ENCODE results near the gene TBPL1.

The TBPL1 gene

DNA sequence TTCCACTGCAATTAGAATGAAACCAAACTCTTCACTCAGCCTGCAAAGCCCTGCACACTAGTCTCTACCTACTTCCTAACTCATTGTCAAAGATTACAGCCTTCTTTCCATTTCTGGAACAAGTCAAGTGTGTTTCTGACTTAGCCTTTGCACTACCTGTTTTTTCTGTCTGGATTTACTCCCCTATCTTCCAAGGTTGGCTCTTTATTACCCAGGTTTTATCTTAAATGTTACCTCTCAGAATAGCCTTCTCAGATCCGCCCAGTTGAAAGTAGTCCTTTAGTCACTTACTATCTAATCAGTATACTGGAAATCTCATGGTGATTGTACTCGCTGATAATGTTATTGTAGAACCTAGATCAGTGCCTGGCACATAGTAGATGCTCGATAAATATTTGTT lies 42.7 kb downstream of the TBPL1 start:
- TF ChIP-seq, protein P1, sequence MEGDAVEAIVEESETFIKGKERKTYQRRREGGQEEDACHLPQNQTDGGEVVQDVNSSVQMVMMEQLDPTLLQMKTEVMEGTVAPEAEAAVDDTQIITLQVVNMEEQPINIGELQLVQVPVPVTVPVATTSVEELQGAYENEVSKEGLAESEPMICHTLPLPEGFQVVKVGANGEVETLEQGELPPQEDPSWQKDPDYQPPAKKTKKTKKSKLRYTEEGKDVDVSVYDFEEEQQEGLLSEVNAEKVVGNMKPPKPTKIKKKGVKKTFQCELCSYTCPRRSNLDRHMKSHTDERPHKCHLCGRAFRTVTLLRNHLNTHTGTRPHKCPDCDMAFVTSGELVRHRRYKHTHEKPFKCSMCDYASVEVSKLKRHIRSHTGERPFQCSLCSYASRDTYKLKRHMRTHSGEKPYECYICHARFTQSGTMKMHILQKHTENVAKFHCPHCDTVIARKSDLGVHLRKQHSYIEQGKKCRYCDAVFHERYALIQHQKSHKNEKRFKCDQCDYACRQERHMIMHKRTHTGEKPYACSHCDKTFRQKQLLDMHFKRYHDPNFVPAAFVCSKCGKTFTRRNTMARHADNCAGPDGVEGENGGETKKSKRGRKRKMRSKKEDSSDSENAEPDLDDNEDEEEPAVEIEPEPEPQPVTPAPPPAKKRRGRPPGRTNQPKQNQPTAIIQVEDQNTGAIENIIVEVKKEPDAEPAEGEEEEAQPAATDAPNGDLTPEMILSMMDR (IDR thresholded peaks at IDR 0.05): no peak
- Histone ChIP-seq H3K27me3 (no peaks in the 10 kb centered on the region), H3K36me3 (no peaks in the 10 kb centered on the region), H3K4me3 (no peak overlapping the region), H3K27ac (no peak overlapping the region), H3K4me1 (peaks cover 0 to 38% (median 29%) of the 10 kb centered on the region in 4 donors), H3K9me3 (no peaks in the 10 kb centered on the region)
- intact Hi-C loops (cut with DNase I; ENCODE audit: low total_unique reads): no loop called here
- no peak for DNase-seq

GRCh38 chr6:133997267-133997666 lies 44.2 kb downstream of the TBPL1 start:
- intact Hi-C loops (cut with DNase I; ENCODE audit: low total_unique reads): no loop called here
- TF ChIP-seq, protein P1 (IDR thresholded peaks at IDR 0.05): no peak
- Histone ChIP-seq H3K9me3 (no peaks in the 10 kb centered on the region), H3K4me1 (peaks cover 0 to 24% (median 16%) of the 10 kb centered on the region in 4 donors), H3K27ac (no peak overlapping the region), H3K36me3 (no peaks in the 10 kb centered on the region), H3K4me3 (no peak overlapping the region), H3K27me3 (no peaks in the 10 kb centered on the region)
- DNase-seq: no peak

GRCh38 chr6:133999305-133999704 lies 46.3 kb downstream of the TBPL1 start:
- intact Hi-C loops (cut with DNase I; ENCODE audit: low total_unique reads): no loop called here
- no peak overlapping the region for H3K27ac ChIP-seq

GRCh38 chr6:134000443-134000842 lies 47.4 kb downstream of the TBPL1 start:
- Histone ChIP-seq H3K27ac (no peak overlapping the region), H3K4me1 (peaks cover 0 to 33% (median 2%) of the 10 kb centered on the region in 4 donors)
- intact Hi-C loops (cut with DNase I; ENCODE audit: low total_unique reads): no loop called here

More at GRCh38 chr6:133999305-133999704, 46.3 kb downstream of the TBPL1 start:
- Histone ChIP-seq H3K4me3 (no peak overlapping the region), H3K9me3 (no peaks in the 10 kb centered on the region), H3K4me1 (peaks cover 0 to 25% (median 2%) of the 10 kb centered on the region in 4 donors), H3K36me3 (no peaks in the 10 kb centered on the region), H3K27me3 (no peaks in the 10 kb centered on the region)
- TF ChIP-seq, protein P1 (IDR thresholded peaks at IDR 0.05): no peak
- DNase-seq: no peak

GRCh38 chr6:134002821-134003220 lies 49.8 kb downstream of the TBPL1 start:
- TF ChIP-seq, protein P1 (IDR thresholded peaks at IDR 0.05): no peak
- Histone ChIP-seq H3K27me3 (no peaks in the 10 kb centered on the region), H3K9me3 (no peaks in the 10 kb centered on the region), H3K4me3 (no peak overlapping the region), H3K36me3 (no peaks in the 10 kb centered on the region), H3K27ac (peak overlapping the region in 1 of 2 donors; percentile 2), H3K4me1 (peaks cover 0 to 28% (median 6%) of the 10 kb centered on the region in 4 donors)
- no peak for DNase-seq
- intact Hi-C loops (cut with DNase I; ENCODE audit: low total_unique reads): no loop called here

More at GRCh38 chr6:134000443-134000842, 47.4 kb downstream of the TBPL1 start:
- no peaks in the 10 kb centered on the region for H3K27me3 ChIP-seq
- DNase-seq: no peak
- H3K4me3 ChIP-seq: no peak overlapping the region
- TF ChIP-seq, protein P1 (IDR thresholded peaks at IDR 0.05): no peak
- no peaks in the 10 kb centered on the region for H3K9me3 ChIP-seq
- no peaks in the 10 kb centered on the region for H3K36me3 ChIP-seq

DNA sequence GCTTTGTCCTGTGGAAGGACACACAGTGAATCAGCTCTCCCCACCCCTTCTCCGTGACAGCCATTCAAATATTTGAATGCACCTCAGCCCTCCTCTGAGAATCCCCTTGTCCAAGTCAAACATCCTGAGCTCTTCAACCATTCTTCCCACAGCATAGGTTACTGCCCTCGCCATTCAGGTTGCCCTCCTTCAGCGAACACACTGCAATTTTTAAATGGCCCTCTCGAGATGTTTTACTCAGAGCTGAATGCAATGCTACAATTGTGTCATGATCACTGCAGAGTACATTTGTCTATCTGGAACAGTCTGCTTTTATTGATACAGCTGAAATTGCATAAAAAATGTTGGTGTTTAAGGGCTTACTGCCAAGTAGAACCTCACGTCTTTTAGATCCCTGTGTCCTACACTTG lies 50.5 kb downstream of the TBPL1 start:
- no peak for DNase-seq
- Histone ChIP-seq H3K27ac (peak overlapping the region in 1 of 2 donors; percentile 2), H3K4me3 (no peak overlapping the region), H3K9me3 (no peaks in the 10 kb centered on the region), H3K27me3 (no peaks in the 10 kb centered on the region), H3K4me1 (peaks cover 0 to 28% (median 6%) of the 10 kb centered on the region in 4 donors), H3K36me3 (no peaks in the 10 kb centered on the region)
- intact Hi-C loops (cut with DNase I; ENCODE audit: low total_unique reads): no loop called here
- TF ChIP-seq, protein P1 (IDR thresholded peaks at IDR 0.05): no peak
